GM12878 (cell line): Measurements from ENCODE around the gene MEG3. TPM values are rescaled to one million over a fixed set of nuclear protein-coding genes. Genes with fewer than 3 reads are reported as not detected.

Experiments used
- ATAC-seq: fragments of 200-7000 bp; cut with Tn5 transposase; 3 replicates; pipeline ENCODE4 v1.9.1; 2020; ENCODE audit warnings: mild to moderate bottlenecking, moderate library complexity
- BruUV-seq: library from RNA; stranded (reverse); fragments of 400-500 nt; replicated peaks from 2 replicates; lab custom pipeline; 2021; lab: Mats Ljungman, UMichigan
- CTCF ChIA-PET: fragments of 300-600 bp; sonication (Branson Sonifier 250); formaldehyde crosslinking; extraction: SDS; loops from one replicate; lab custom pipeline; 2021; ENCODE audit warnings: inconsistent platforms; lab: Yijun Ruan, JAX
- POLR2A ChIA-PET: fragments of 350-600 bp; formaldehyde crosslinking; extraction: SDS; loops from one replicate; lab custom pipeline; 2021; ENCODE audit warnings: inconsistent platforms; lab: Charles Lee
- RAD21 ChIA-PET: fragments of 300-600 bp; sonication (Branson Sonifier 250); formaldehyde crosslinking; loops from one replicate; lab custom pipeline; 2023; ENCODE audit warnings: antibody characterized with exemption; ENCODE audit not compliant: unreplicated experiment; lab: Charles Lee
- SMC1A ChIA-PET: fragments of 300-600 bp; sonication (Branson Sonifier 250); formaldehyde crosslinking; loops from one replicate; lab custom pipeline; 2023; ENCODE audit not compliant: unreplicated experiment, uncharacterized antibody; lab: Charles Lee
- DNase-seq: peaks from one replicate; pipeline ENCODE4 v3.0.0-alpha.2; 2011; ENCODE audit warnings: low read depth, low spot score
- FAIRE-seq: peaks from 3 replicates; lab custom pipeline; 2011; peaks lifted over from hg19 to GRCh38; lab: Jason Lieb, UNC
- H2AFZ ChIP-seq: 2 replicates; pipeline ENCODE4 v1.6.0; 2011; ENCODE audit warnings: low read depth, low read length, control low read depth; ENCODE audit not compliant: control insufficient read depth
- H3K27ac ChIP-seq: 2 replicates; pipeline ENCODE4 v1.5.1; 2011; ENCODE audit warnings: control low read depth; ENCODE audit not compliant: control insufficient read depth, insufficient read depth
- H3K27me3 ChIP-seq, 2 experiments: replicated peaks in 1 of 2; 2 replicates each; pipeline versions ENCODE4 v1.6.0 to v1.6.1; 2011; ENCODE audit warnings: low read length in 1 of 2; ENCODE audit not compliant: control insufficient read depth in 2 of 2, insufficient read depth in 2 of 2
- H3K36me3 ChIP-seq, 2 experiments: 2 replicates each; pipeline ENCODE4 v1.5.1; 2011; ENCODE audit warnings: low read length in 1 of 2; ENCODE audit not compliant: control insufficient read depth in 2 of 2, insufficient read depth in 2 of 2
- H3K4me1 ChIP-seq: 2 replicates; pipeline ENCODE4 v1.6.1; 2011; ENCODE audit warnings: mild to moderate bottlenecking, low read length, moderate library complexity, mixed read lengths; ENCODE audit not compliant: control insufficient read depth, insufficient read depth
- H3K4me2 ChIP-seq: 2 replicates; pipeline ENCODE4 v1.6.0; 2011; ENCODE audit warnings: control low read depth; ENCODE audit not compliant: control insufficient read depth, insufficient read depth
- H3K4me3 ChIP-seq: fragments of 200-600 bp; sonication (generic); 2 replicates; pipeline ENCODE4 v1.5.1; 2016
- H3K79me2 ChIP-seq: 2 replicates; pipeline ENCODE4 v1.6.0; 2011; ENCODE audit warnings: low read length; ENCODE audit not compliant: control insufficient read depth, insufficient read depth
- H3K9ac ChIP-seq: 2 replicates; pipeline ENCODE4 v1.8.0; 2011; ENCODE audit warnings: low read length, control low read depth, mixed read lengths; ENCODE audit not compliant: control insufficient read depth, insufficient read depth
- H3K9me3 ChIP-seq: replicated peaks from 3 replicates; pipeline ENCODE4 v1.5.1; 2011; ENCODE audit warnings: mild to moderate bottlenecking, low read length; ENCODE audit not compliant: control insufficient read depth, insufficient read depth
- H4K20me1 ChIP-seq: 2 replicates; pipeline ENCODE4 v1.6.0; 2011; ENCODE audit not compliant: control insufficient read depth, insufficient read depth
- BCLAF1 ChIP-seq: fragments of 450-650 bp; IDR thresholded peaks from 2 replicates; pipeline ENCODE4 v1.6.1; 2017; ENCODE audit warnings: antibody characterized with exemption, mild to moderate bottlenecking, moderate library complexity
- JUNB ChIP-seq: IDR thresholded peaks from 2 replicates; pipeline ENCODE4 v1.6.1; 2016; ENCODE audit warnings: antibody characterized with exemption, mild to moderate bottlenecking
- JUND ChIP-seq: IDR thresholded peaks from 2 replicates; pipeline ENCODE4 v1.6.1; 2012; ENCODE audit warnings: low read depth, mild to moderate bottlenecking, low read length, improper control_type of control experiment, moderate library complexity
- REST ChIP-seq: IDR thresholded peaks from 2 replicates; pipeline ENCODE4 v1.6.1; 2012; ENCODE audit warnings: mild to moderate bottlenecking, low read depth, low read length
- SIN3A ChIP-seq: IDR thresholded peaks from 2 replicates; pipeline ENCODE4 v1.6.1; 2012; ENCODE audit warnings: low read depth, low read length, improper control_type of control experiment
- YBX1 ChIP-seq: fragments of 450-650 bp; IDR thresholded peaks from 2 replicates; pipeline ENCODE4 v1.6.1; 2016; ENCODE audit warnings: antibody characterized with exemption
- WGBS: methylation state at CpG from one replicate; pipeline ENCODE4 v1.1.6; 2016; ENCODE audit warnings: low lambda C conversion rate; ENCODE audit not compliant: insufficient replicate concordance, insufficient coverage; ENCODE audit errors: missing lambda C conversion rate; 5-methylcytosine and 5-hydroxymethylcytosine counted together
- in situ Hi-C: fragments of 300-500 bp; cut with MboI; formaldehyde crosslinking; loops from 9 replicates; pipeline ENCODE4 v1.14.3; 2018; ENCODE audit warnings: mixed read lengths
- intact Hi-C: fragments of 100-400 bp; cut with micrococcal nuclease; formaldehyde crosslinking; loops from one replicate; pipeline ENCODE4 v1.14.2; 2022; ENCODE audit not compliant: unreplicated experiment
- polyA plus RNA-seq, 11 experiments: library from polyadenylated mRNA; depleted of rRNA in 4 of 11; unstranded in 6 of 11; stranded (reverse) in 5 of 11; fragments of >200 nt; fragmentation: Nextera tagmentation in 4 of 11; fragmentation: Illumina TruSeq in 1 of 11; extraction: Ambion mirVana in 4 of 11; extraction: Trizol in 1 of 11; gene quantifications; 1 replicate in 1 of 11; 2 replicates in 10 of 11; pipeline versions ENCODE4 v1.2.1 to v1.2.3, GENCODE V29; 2011 to 2016; ENCODE audit warnings: inconsistent platforms in 2 of 11, missing spikeins in 2 of 11, low read depth in 1 of 11
- total RNA-seq, 4 experiments: library from RNA; depleted of rRNA in 3 of 4; stranded (reverse); fragments of >200 nt in 3 of 4; fragmentation: Illumina TruSeq in 1 of 4; extraction: Trizol in 1 of 4; gene quantifications; 2 replicates each; pipeline versions ENCODE4 v1.2.1 to v1.2.3, GENCODE V29; 2013 to 2021
- TF ChIP-seq, protein P1 (sequence below): fragments of 450-650 bp; IDR thresholded peaks from 2 replicates; pipeline ENCODE4 v1.6.1; 2017; ENCODE audit warnings: mild to moderate bottlenecking, low read depth, inconsistent platforms; ENCODE audit not compliant: poor library complexity, severe bottlenecking

Gene MEG3
- total and polyA plus RNA-seq, 10 of the 15 experiments (the other 5 are each of a cell fraction or from before 2014, with no cell fraction given) = 0.03 to 2.9 (median 0.95) TPM; not detected in 7

DNA sequence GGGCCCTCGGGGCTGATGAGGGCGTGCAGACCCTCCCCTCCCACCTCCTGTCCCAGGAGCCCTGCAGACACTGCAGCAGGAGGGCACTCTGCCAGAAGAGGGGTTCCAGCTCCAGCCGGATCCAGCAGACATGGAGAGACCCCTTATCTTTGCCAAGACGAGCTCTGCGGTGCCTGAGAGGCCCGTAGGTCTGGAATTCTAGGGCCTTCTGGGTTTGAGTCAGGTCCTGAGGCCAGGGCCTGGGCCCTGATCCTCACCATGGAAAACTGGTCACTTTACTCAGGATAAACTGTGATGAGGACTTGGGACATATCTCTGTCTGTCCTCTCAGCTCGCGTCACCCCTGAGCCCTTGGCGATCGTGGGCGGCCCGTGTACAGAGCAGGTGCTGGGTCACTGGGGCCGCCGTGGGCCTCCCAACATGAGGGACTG is 13.8 kb downstream of the MEG3 start (continued):
- TF ChIP-seq REST (no peak), BCLAF1 (no peak)

DNA sequence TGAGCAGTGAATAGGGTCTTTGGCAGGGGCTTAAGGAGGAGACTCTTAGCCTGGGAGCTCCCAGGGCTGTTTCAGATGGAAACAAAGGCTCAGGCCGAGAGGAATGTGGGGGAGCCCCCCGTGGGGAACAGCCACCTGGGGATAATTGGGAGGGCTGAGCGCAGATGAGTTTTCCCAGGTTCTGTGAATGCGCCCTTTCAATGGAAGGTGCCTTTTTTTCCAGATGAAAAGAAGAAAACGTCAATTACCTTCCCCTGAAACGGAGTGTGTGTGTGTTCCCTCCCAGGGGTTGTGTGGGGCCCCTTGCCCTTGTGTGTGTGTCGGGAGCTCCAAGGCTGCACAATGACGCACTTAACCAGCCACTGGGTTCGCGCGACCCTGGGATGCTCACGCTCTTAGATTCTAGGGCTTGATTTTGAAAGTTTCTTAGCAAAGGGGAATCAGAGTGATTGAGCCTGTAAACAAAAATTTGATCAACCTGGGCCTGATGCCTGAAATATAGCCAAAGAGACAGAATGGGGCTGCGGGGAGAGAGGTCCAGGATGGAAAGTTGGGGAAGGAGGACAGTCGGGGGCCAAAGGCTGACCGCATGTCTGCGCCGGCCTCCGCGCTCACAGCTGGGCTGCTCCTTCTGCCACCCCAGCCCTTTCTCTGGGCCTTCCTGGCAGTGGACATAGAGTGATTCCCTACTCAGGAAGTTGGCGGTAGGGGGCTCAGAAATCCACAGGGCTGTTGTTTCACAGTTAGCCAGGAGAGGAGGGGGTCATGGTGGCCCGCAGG is 14.6 kb downstream of the MEG3 start:
- ChIA-PET RAD21 (no interaction called here), SMC1A (no interaction called here), CTCF (no interaction called here), POLR2A (no interaction called here)
- DNase-seq (no peak), FAIRE-seq (no peak), ATAC-seq (no peak)
- Histone ChIP-seq H3K4me2 (no peak overlapping the region), H3K27ac (no peak overlapping the region), H2AFZ (no peak overlapping the region), H3K27me3 (no peaks in the 10 kb centered on the region), H3K79me2 (no peaks in the 10 kb centered on the region), H3K36me3 (no peaks in the 10 kb centered on the region), H3K9ac (no peak overlapping the region), H4K20me1 (no peaks in the 10 kb centered on the region), H3K9me3 (no peaks in the 10 kb centered on the region), H3K4me1 (no peaks in the 10 kb centered on the region), H3K4me3 (no peak overlapping the region)
- no TSS peak for BruUV-seq
- in situ Hi-C loops = no loop called here
- 64% methylated on average over 20 of the region's 21 CpGs for WGBS
- intact Hi-C loops = no loop called here
- TF ChIP-seq JUND = no peak
- no peak for TF ChIP-seq JUNB
- TF ChIP-seq YBX1 = no peak
- no peak for TF ChIP-seq SIN3A
- TF ChIP-seq, protein P1, sequence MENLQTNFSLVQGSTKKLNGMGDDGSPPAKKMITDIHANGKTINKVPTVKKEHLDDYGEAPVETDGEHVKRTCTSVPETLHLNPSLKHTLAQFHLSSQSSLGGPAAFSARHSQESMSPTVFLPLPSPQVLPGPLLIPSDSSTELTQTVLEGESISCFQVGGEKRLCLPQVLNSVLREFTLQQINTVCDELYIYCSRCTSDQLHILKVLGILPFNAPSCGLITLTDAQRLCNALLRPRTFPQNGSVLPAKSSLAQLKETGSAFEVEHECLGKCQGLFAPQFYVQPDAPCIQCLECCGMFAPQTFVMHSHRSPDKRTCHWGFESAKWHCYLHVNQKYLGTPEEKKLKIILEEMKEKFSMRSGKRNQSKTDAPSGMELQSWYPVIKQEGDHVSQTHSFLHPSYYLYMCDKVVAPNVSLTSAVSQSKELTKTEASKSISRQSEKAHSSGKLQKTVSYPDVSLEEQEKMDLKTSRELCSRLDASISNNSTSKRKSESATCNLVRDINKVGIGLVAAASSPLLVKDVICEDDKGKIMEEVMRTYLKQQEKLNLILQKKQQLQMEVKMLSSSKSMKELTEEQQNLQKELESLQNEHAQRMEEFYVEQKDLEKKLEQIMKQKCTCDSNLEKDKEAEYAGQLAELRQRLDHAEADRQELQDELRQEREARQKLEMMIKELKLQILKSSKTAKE = no peak
- TF ChIP-seq BCLAF1 = no peak
